Cardiac muscle cell (in vitro differentiated cells and primary cell): Measurements from ENCODE around the gene SH3BP4. TPM values are rescaled to one million over a fixed set of nuclear protein-coding genes. Genes with fewer than 3 reads are reported as not detected.

Experiments
- DNase-seq, 2 donors: peaks; one replicate each; pipeline versions ENCODE4 v3.0.0 to v3.0.0-alpha.2; 2010 to 2017; ENCODE audit warnings: low read depth in 1 of 2, low spot score in 1 of 2
- H3K27ac ChIP-seq: fragments of 200-600 bp; sonication (generic); 2 replicates; pipeline ENCODE4 v1.5.1; 2016
- H3K27me3 ChIP-seq: fragments of 200-600 bp; sonication (generic); 2 replicates; pipeline ENCODE4 v1.6.0; 2016; ENCODE audit warnings: control low read depth
- H3K36me3 ChIP-seq: fragments of 200-600 bp; sonication (generic); 2 replicates; pipeline ENCODE4 v1.5.1; 2016; ENCODE audit warnings: control low read depth
- H3K4me1 ChIP-seq: fragments of 200-600 bp; sonication (generic); 2 replicates; pipeline ENCODE4 v1.8.1; 2017; ENCODE audit warnings: low read depth, mild to moderate bottlenecking, mixed run types
- H3K4me3 ChIP-seq: fragments of 200-600 bp; sonication (generic); 2 replicates; pipeline ENCODE4 v1.5.1; 2016; ENCODE audit warnings: mild to moderate bottlenecking
- H3K9me3 ChIP-seq: fragments of 200-600 bp; sonication (generic); 2 replicates; pipeline ENCODE4 v1.5.1; 2017; ENCODE audit warnings: low read depth, mild to moderate bottlenecking, control low read depth
- polyA plus RNA-seq: library from polyadenylated mRNA; unstranded; fragments of >200 nt; fragmentation: Nextera tagmentation; extraction: Ambion mirVana; gene quantifications from 2 replicates; pipeline ENCODE4 v1.2.1, GENCODE V29; 2016
- total RNA-seq: library from RNA; depleted of rRNA; stranded (reverse); fragments of >200 nt; gene quantifications from 2 replicates; pipeline ENCODE4 v1.2.3, GENCODE V29; 2016
- TF ChIP-seq, protein P1 (sequence below): IDR thresholded peaks from 2 replicates; pipeline ENCODE4 v1.5.1; 2012; ENCODE audit warnings: low read depth, mild to moderate bottlenecking, low read length

Gene SH3BP4
- total and polyA plus RNA-seq, 2 experiments from 2014 or later = 35.8 to 71.3 TPM

- Histone ChIP-seq H3K4me3 (no peak overlapping the region), H3K27ac (no peak overlapping the region), H3K36me3 (peaks cover 26% of the 10 kb centered on the region), H3K27me3 (no peaks in the 10 kb centered on the region), H3K4me1 (no peaks in the 10 kb centered on the region), H3K9me3 (no peaks in the 10 kb centered on the region)
- no peak for DNase-seq
- TF ChIP-seq, protein P1, sequence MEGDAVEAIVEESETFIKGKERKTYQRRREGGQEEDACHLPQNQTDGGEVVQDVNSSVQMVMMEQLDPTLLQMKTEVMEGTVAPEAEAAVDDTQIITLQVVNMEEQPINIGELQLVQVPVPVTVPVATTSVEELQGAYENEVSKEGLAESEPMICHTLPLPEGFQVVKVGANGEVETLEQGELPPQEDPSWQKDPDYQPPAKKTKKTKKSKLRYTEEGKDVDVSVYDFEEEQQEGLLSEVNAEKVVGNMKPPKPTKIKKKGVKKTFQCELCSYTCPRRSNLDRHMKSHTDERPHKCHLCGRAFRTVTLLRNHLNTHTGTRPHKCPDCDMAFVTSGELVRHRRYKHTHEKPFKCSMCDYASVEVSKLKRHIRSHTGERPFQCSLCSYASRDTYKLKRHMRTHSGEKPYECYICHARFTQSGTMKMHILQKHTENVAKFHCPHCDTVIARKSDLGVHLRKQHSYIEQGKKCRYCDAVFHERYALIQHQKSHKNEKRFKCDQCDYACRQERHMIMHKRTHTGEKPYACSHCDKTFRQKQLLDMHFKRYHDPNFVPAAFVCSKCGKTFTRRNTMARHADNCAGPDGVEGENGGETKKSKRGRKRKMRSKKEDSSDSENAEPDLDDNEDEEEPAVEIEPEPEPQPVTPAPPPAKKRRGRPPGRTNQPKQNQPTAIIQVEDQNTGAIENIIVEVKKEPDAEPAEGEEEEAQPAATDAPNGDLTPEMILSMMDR = no peak
Observed at GRCh38 chr2:235041918-235042575, 90.2 kb downstream of the SH3BP4 start.

DNA sequence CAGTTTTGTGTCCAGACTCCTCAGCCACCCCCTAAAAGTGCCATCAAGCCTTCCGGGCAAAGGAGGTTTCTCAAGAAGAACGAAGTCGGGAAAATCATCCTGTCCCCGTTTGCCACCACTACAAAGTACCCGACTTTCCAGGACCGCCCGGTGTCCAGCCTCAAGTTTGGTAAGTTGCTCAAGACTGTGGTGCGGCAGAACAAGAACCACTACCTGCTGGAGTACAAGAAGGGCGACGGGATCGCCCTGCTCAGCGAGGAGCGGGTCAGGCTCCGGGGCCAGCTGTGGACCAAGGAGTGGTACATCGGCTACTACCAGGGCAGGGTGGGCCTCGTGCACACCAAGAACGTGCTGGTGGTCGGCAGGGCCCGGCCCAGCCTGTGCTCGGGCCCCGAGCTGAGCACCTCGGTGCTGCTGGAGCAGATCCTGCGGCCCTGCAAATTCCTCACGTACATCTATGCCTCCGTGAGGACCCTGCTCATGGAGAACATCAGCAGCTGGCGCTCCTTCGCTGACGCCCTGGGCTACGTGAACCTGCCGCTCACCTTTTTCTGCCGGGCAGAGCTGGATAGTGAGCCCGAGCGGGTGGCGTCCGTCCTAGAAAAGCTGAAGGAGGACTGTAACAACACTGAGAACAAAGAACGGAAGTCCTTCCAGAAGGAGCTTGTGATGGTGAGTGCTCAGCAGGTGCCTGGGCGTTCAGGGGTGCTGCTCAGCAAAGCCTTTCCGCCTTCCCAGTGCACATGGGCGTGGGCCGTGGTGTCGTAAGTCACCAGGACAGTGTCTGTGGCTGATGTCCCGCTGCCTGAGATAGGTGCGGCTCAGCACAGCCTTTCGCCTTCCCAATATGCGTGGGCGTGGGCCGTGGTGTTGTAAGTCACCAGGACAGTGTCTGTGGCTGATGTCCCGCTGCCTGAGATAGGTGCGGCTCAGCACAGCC lies 91.0 kb downstream of the SH3BP4 start:
- TF ChIP-seq, protein P1 = no peak
- H3K36me3 ChIP-seq = peaks cover 24% of the 10 kb centered on the region
- H3K4me3 ChIP-seq = no peak overlapping the region
- DNase-seq = no peak
- no peak overlapping the region for H3K27ac ChIP-seq
- H3K27me3 ChIP-seq = no peaks in the 10 kb centered on the region
- H3K9me3 ChIP-seq = no peaks in the 10 kb centered on the region
- H3K4me1 ChIP-seq = no peaks in the 10 kb centered on the region

- no peak for DNase-seq
- no peak overlapping the region for H3K27ac ChIP-seq
- no peaks in the 10 kb centered on the region for H3K27me3 ChIP-seq
- H3K9me3 ChIP-seq = no peaks in the 10 kb centered on the region
- H3K4me1 ChIP-seq = no peaks in the 10 kb centered on the region
- no peak overlapping the region for H3K4me3 ChIP-seq
- H3K36me3 ChIP-seq = peaks cover 24% of the 10 kb centered on the region
- TF ChIP-seq, protein P1 = no peak
Observed at GRCh38 chr2:235043762-235044500, 92.1 kb downstream of the SH3BP4 start.

- TF ChIP-seq, protein P1 = no peak
- Histone ChIP-seq H3K27me3 (no peaks in the 10 kb centered on the region), H3K9me3 (no peaks in the 10 kb centered on the region), H3K4me3 (no peak overlapping the region), H3K36me3 (peaks cover 24% of the 10 kb centered on the region), H3K4me1 (no peaks in the 10 kb centered on the region), H3K27ac (no peak overlapping the region)
- no peak for DNase-seq
Observed at GRCh38 chr2:235044501-235045271, 92.9 kb downstream of the SH3BP4 start.
